Stomach (tissue), 9 donors: Measurements from ENCODE around the gene LCN2. TPM values are rescaled to one million over a fixed set of nuclear protein-coding genes. Genes with fewer than 3 reads are reported as not detected.

Experiments
- DNase-seq, 2 donors: peaks; one replicate each; pipeline versions ENCODE4 v3.0.0 to v3.0.0-alpha.2; 2013 to 2019
- H3K27ac ChIP-seq, 5 donors: fragments of 200-600 bp in 4 of 5; sonication (generic) in 4 of 5; one replicate each; pipeline ENCODE4 v1.5.1; 2013 to 2019; ENCODE audit warnings: mild to moderate bottlenecking in 1 of 5, moderate library complexity in 1 of 5
- H3K27me3 ChIP-seq, 3 donors: fragments of 200-600 bp; sonication (generic); one replicate each; pipeline ENCODE4 v1.5.1; 2017 to 2019; ENCODE audit warnings: mixed run types in 1 of 3
- H3K36me3 ChIP-seq, 4 donors: fragments of 200-600 bp; sonication (generic); 1 replicate in 3 of 4; 2 replicates in 1 of 4; pipeline ENCODE4 v1.5.1; 2016 to 2019
- H3K4me1 ChIP-seq, 4 donors: fragments of 200-600 bp; sonication (generic); one replicate each; pipeline ENCODE4 v1.5.1; 2016 to 2019
- H3K4me3 ChIP-seq, 4 donors: fragments of 200-600 bp; sonication (generic) in 3 of 4; one replicate each; pipeline ENCODE4 v1.5.1; 2016 to 2019; ENCODE audit warnings: mild to moderate bottlenecking in 1 of 4
- H3K9me3 ChIP-seq, 4 donors: fragments of 200-600 bp; sonication (generic); one replicate each; pipeline ENCODE4 v1.5.1; 2016 to 2019
- CTCF ChIP-seq, 7 experiments: fragments of 450-650 bp in 4 of 7; fragments of 200-600 bp in 3 of 7; sonication (generic) in 3 of 7; IDR thresholded peaks; one replicate each; pipeline ENCODE4 v1.5.1; 2016 to 2019; ENCODE audit warnings: antibody characterized with exemption in 7 of 7, control low read depth in 2 of 7, mild to moderate bottlenecking in 1 of 7
- EP300 ChIP-seq: sonication (generic); formaldehyde crosslinking; IDR thresholded peaks from one replicate; pipeline ENCODE4 v1.6.1; 2017; ENCODE audit warnings: antibody characterized with exemption
- POLR2A ChIP-seq, 4 donors: fragments of 450-650 bp; IDR thresholded peaks; one replicate each; pipeline ENCODE4 v1.6.1; 2016; ENCODE audit warnings: antibody characterized with exemption in 4 of 4, control low read depth in 2 of 4, mild to moderate bottlenecking in 1 of 4, moderate library complexity in 1 of 4
- POLR2AphosphoS5 ChIP-seq, 3 donors: sonication (generic); formaldehyde crosslinking; IDR thresholded peaks; one replicate each; pipeline ENCODE4 v1.6.1; 2016; ENCODE audit warnings: antibody characterized with exemption in 3 of 3
- WGBS, 5 donors: extraction: QIAGEN DNeasy Blood & Tissue Kit in 3 of 5; methylation state at CpG; one replicate each; pipeline versions ENCODE4 v1.1.5 to v1.1.7; 2013 to 2018; 5-methylcytosine and 5-hydroxymethylcytosine counted together
- intact Hi-C: fragments of 100-400 bp; cut with DNase I; formaldehyde crosslinking; loops from one replicate; pipeline ENCODE4 v1.15.1; 2023; ENCODE audit warnings: low total_unique reads
- polyA plus RNA-seq, 3 donors: library from polyadenylated mRNA; stranded (reverse); fragments of 200-250 nt; gene quantifications; one replicate each; pipeline ENCODE4 v1.2.3, GENCODE V29; 2013
- total RNA-seq, 5 donors: library from RNA; depleted of rRNA; stranded (reverse); fragments of >200 nt; gene quantifications; one replicate each; pipeline versions ENCODE4 v1.1.0 to v1.2.3, GENCODE V29; 2014 to 2016
- donor health status: healthy with polysubstance abuse.
- donor health status: Bipolar disorder and iron deficiency.
- donor health status: healthy.

Gene LCN2
- total and polyA plus RNA-seq, 8 donors = 10.8 to 922 (median 383) TPM; not detected in 1

DNA sequence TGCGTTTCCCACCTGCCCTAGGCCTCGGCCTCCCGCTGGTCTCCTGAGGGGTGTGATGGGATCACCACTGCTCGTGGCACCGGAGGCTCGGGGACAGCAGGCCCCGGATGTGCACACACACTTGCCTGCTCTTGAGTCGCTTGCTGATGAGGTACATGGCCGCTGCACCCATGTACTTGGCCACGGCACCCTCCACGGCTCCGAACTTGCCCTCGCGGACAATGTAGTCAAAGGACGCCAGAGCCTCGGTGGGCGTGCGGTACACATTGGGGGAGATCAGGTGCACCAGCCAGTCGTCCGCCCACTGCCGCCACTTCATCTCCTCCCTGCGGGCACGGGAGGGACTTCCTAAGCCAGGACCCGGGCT is 26.5 kb upstream of the LCN2 start:
- Histone ChIP-seq H3K36me3 (peaks cover 36 to 56% (median 53%) of the 10 kb centered on the region in 4 donors), H3K27ac (no peak overlapping the region), H3K27me3 (no peaks in the 10 kb centered on the region), H3K4me1 (peaks cover 20 to 33% (median 30%) of the 10 kb centered on the region in 4 donors), H3K4me3 (no peak overlapping the region), H3K9me3 (no peaks in the 10 kb centered on the region)
- WGBS, 5 donors = 95 to 98% (median 96%) methylated on average over 7 to 24 of the region's 24 CpGs
- TF ChIP-seq POLR2A (IDR thresholded peaks at IDR 0.05) (no peak), POLR2AphosphoS5 (IDR thresholded peaks at IDR 0.05) (no peak), CTCF (IDR thresholded peaks at IDR 0.05) (no peak), EP300 (no peak)
- DNase-seq = peak in 1 of 2 donors; percentile 23
- intact Hi-C loops = no loop called here

DNA sequence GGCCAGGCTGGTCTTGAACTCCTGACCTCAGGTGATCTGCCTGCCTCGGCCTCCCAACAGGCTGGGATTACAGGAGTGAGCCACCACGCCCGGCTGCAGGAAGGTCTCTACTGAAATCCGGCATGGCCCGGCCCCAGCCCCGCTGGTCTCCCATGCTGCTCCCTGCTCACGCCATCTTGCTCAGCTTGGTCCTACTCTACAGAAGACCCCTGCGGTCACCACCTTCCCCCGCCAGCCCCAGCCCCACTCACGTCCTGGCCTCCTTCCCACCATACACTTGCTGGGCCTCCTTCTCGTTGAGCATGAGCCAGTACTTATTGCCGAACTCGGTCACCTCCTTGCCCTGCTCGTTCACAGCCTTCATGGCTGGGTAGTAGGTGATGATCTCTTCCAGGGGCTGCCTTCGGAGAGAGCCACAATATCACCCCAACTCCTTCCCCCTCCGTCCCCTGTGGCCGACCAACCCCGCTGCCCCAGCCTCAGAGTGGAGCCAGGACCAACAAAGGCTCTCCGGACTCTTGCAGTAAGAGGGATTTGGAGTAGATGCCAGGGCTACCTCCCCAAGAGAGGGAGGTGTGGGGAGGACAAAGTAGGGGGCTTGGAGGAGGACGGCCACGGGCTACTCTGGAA is 25.7 kb upstream of the LCN2 start:
- no peak overlapping the region for H3K27ac ChIP-seq
- intact Hi-C loops = no loop called here
- WGBS, 5 donors = 90 to 94% (median 92%) methylated on average over 16 to 21 of the region's 21 CpGs
- peaks cover 22 to 28% (median 24%) of the 10 kb centered on the region in 4 donors for H3K4me1 ChIP-seq
- peaks cover 36 to 56% (median 53%) of the 10 kb centered on the region in 4 donors for H3K36me3 ChIP-seq
- no peak for TF ChIP-seq CTCF (IDR thresholded peaks at IDR 0.05)
- no peak for TF ChIP-seq POLR2AphosphoS5 (IDR thresholded peaks at IDR 0.05)
- no peak for TF ChIP-seq EP300
- TF ChIP-seq POLR2A (IDR thresholded peaks at IDR 0.05) = no peak
- H3K9me3 ChIP-seq = no peaks in the 10 kb centered on the region
- peak in 1 of 2 donors; percentile 11 for DNase-seq
- H3K4me3 ChIP-seq = no peak overlapping the region
- H3K27me3 ChIP-seq = no peaks in the 10 kb centered on the region

DNA sequence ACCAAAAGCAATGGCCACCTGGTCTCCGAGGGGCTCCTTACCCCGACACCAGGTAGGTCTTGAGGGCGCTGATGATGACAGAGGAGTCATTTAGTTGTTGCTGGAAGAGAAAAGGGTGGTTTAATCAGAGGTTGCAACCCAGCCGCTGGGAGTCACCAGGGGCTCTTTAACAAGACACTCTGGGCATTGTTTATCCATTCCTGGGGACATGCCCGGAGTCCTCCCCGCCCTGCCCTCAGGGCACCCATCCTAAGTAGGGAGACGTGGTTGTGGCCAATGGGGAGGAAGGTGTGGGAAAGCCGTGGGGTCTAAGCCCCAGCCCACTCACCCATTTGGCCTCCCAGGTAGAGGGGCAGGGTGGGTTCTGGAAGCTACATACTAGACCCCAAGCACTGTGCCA is 24.8 kb upstream of the LCN2 start:
- WGBS, 5 donors = 81 to 89% (median 84%) methylated on average over 8 of the region's 8 CpGs
- Histone ChIP-seq H3K9me3 (no peaks in the 10 kb centered on the region), H3K27me3 (no peaks in the 10 kb centered on the region), H3K36me3 (peaks cover 36 to 56% (median 53%) of the 10 kb centered on the region in 4 donors), H3K4me1 (peaks cover 30 to 36% (median 33%) of the 10 kb centered on the region in 4 donors), H3K4me3 (no peak overlapping the region), H3K27ac (no peak overlapping the region)
- DNase-seq = peak in 1 of 2 donors; percentile 17
- TF ChIP-seq EP300 (no peak), POLR2A (IDR thresholded peaks at IDR 0.05) (no peak), CTCF (IDR thresholded peaks at IDR 0.05) (no peak), POLR2AphosphoS5 (IDR thresholded peaks at IDR 0.05) (no peak)
- intact Hi-C loops = no loop called here

GRCh38 chr9:128124873-128125579 is 24.2 kb upstream of the LCN2 start:
- H3K4me3 ChIP-seq = peak overlapping the region in 2 of 4 donors; percentile 73 to 95
- 60 to 66% (median 62%) methylated on average over 7 to 16 of the region's 16 CpGs for WGBS, 5 donors
- peak overlapping the region in 3 of 5 donors; percentile 16 to 96 (median 20) for H3K27ac ChIP-seq
- intact Hi-C loops = no loop called here
- no peak for TF ChIP-seq POLR2AphosphoS5 (IDR thresholded peaks at IDR 0.05)
- TF ChIP-seq EP300 = no peak
- TF ChIP-seq CTCF (IDR thresholded peaks at IDR 0.05) = peak in 4 of 7 experiments; percentile 16 to 72 (median 30)
- TF ChIP-seq POLR2A (IDR thresholded peaks at IDR 0.05) = no peak
- H3K36me3 ChIP-seq = peaks cover 36 to 54% (median 51%) of the 10 kb centered on the region in 4 donors
- no peaks in the 10 kb centered on the region for H3K27me3 ChIP-seq
- peak; percentile 82 to 85 for DNase-seq
- H3K4me1 ChIP-seq = peaks cover 33 to 40% (median 38%) of the 10 kb centered on the region in 4 donors
- H3K9me3 ChIP-seq = no peaks in the 10 kb centered on the region
